GM12878 (cell line): Measurements from ENCODE around the gene LIF. TPM values are rescaled to one million over a fixed set of nuclear protein-coding genes. Genes with fewer than 3 reads are reported as not detected.

ENCODE experiments used
- BACH1 ChIP-seq: fragments of 450-650 bp; IDR thresholded peaks from 2 replicates; pipeline ENCODE4 v1.6.1; 2017; ENCODE audit warnings: mild to moderate bottlenecking, borderline replicate concordance
- BMI1 ChIP-seq: fragments of 450-650 bp; IDR thresholded peaks from 2 replicates; pipeline ENCODE4 v1.6.1; 2016; ENCODE audit warnings: mild to moderate bottlenecking, moderate library complexity, borderline replicate concordance
- CHD1 ChIP-seq: IDR thresholded peaks from 2 replicates; pipeline ENCODE4 v1.6.1; 2012; ENCODE audit warnings: low read depth, low read length, improper control_type of control experiment
- KLF5 ChIP-seq: fragments of 450-650 bp; IDR thresholded peaks from 2 replicates; pipeline ENCODE4 v1.6.1; 2014; ENCODE audit warnings: mild to moderate bottlenecking; ENCODE audit not compliant: partially characterized antibody
- MEF2B ChIP-seq: fragments of 450-650 bp; IDR thresholded peaks from 2 replicates; pipeline ENCODE4 v1.6.1; 2018; ENCODE audit warnings: mild to moderate bottlenecking, moderate library complexity; ENCODE audit not compliant: partially characterized antibody, poor library complexity, severe bottlenecking
- MTA2 ChIP-seq: fragments of 450-650 bp; IDR thresholded peaks from 2 replicates; pipeline ENCODE4 v1.6.1; 2016; ENCODE audit warnings: low read depth, mild to moderate bottlenecking, moderate library complexity
- MTA3 ChIP-seq: IDR thresholded peaks from 2 replicates; pipeline ENCODE4 v1.6.1; 2012; ENCODE audit warnings: low read length, inconsistent platforms, borderline replicate concordance
- NFIC ChIP-seq: IDR thresholded peaks from 2 replicates; pipeline ENCODE4 v1.6.1; 2012; ENCODE audit warnings: low read depth, mild to moderate bottlenecking, inconsistent platforms, low read length, moderate library complexity
- NFXL1 ChIP-seq: fragments of 450-650 bp; IDR thresholded peaks from 2 replicates; pipeline ENCODE4 v1.6.1; 2017; ENCODE audit warnings: antibody characterized with exemption, mild to moderate bottlenecking, borderline replicate concordance
- NFYA ChIP-seq: IDR thresholded peaks from 2 replicates; pipeline ENCODE4 v1.6.1; 2011; ENCODE audit warnings: low read depth, mild to moderate bottlenecking, low read length, improper control_type of control experiment, borderline replicate concordance
- PKNOX1 ChIP-seq: fragments of 450-650 bp; IDR thresholded peaks from 2 replicates; pipeline ENCODE4 v1.6.1; 2016; ENCODE audit warnings: mild to moderate bottlenecking
- POLR2AphosphoS2 ChIP-seq: IDR thresholded peaks from 2 replicates; pipeline ENCODE4 v1.6.1; 2011; ENCODE audit warnings: low read depth, mild to moderate bottlenecking, low read length, improper control_type of control experiment, moderate library complexity
- SRF ChIP-seq, 2 experiments: IDR thresholded peaks; 2 replicates each; pipeline ENCODE4 v1.6.1; 2011; ENCODE audit warnings: low read depth in 2 of 2, low read length in 2 of 2, mild to moderate bottlenecking in 1 of 2, moderate library complexity in 1 of 2
- TCF7 ChIP-seq: IDR thresholded peaks from 2 replicates; pipeline ENCODE4 v1.6.1; 2014; ENCODE audit warnings: antibody characterized with exemption, borderline replicate concordance
- YY1 ChIP-seq: IDR thresholded peaks from 2 replicates; pipeline ENCODE4 v1.6.1; 2011; ENCODE audit warnings: low read depth, mild to moderate bottlenecking, low read length
- polyA plus RNA-seq, 11 experiments: library from polyadenylated mRNA; depleted of rRNA in 4 of 11; unstranded in 6 of 11; stranded (reverse) in 5 of 11; fragments of >200 nt; fragmentation: Nextera tagmentation in 4 of 11; fragmentation: Illumina TruSeq in 1 of 11; extraction: Ambion mirVana in 4 of 11; extraction: Trizol in 1 of 11; gene quantifications; 1 replicate in 1 of 11; 2 replicates in 10 of 11; pipeline versions ENCODE4 v1.2.1 to v1.2.3, GENCODE V29; 2011 to 2016; ENCODE audit warnings: inconsistent platforms in 2 of 11, missing spikeins in 2 of 11, low read depth in 1 of 11
- total RNA-seq, 4 experiments: library from RNA; depleted of rRNA in 3 of 4; stranded (reverse); fragments of >200 nt in 3 of 4; fragmentation: Illumina TruSeq in 1 of 4; extraction: Trizol in 1 of 4; gene quantifications; 2 replicates each; pipeline versions ENCODE4 v1.2.1 to v1.2.3, GENCODE V29; 2013 to 2021
- TF ChIP-seq, protein P1 (sequence below): fragments of 450-650 bp; IDR thresholded peaks from 2 replicates; pipeline ENCODE4 v1.6.1; 2018; ENCODE audit warnings: borderline replicate concordance, mild to moderate bottlenecking; ENCODE audit not compliant: partially characterized antibody
- TF ChIP-seq, protein P2 (sequence below): fragments of 450-650 bp; conservative IDR thresholded peaks from 2 replicates; pipeline ENCODE4 v1.6.1; 2017; ENCODE audit warnings: mild to moderate bottlenecking, moderate library complexity
- TF ChIP-seq, protein P3 (sequence below): fragments of 450-650 bp; IDR thresholded peaks from 2 replicates; pipeline ENCODE4 v1.6.1; 2017; ENCODE audit warnings: low read depth, mild to moderate bottlenecking, moderate library complexity
- TF ChIP-seq, protein P4 (sequence below): fragments of 450-650 bp; IDR thresholded peaks from 2 replicates; pipeline ENCODE4 v1.6.1; 2017; ENCODE audit warnings: antibody characterized with exemption, mild to moderate bottlenecking, moderate library complexity

LIF gene
- total and polyA plus RNA-seq, 10 of the 15 experiments (the other 5 are each of a cell fraction or from before 2014, with no cell fraction given): 0.05 to 3.4 (median 0.97) TPM

DNA sequence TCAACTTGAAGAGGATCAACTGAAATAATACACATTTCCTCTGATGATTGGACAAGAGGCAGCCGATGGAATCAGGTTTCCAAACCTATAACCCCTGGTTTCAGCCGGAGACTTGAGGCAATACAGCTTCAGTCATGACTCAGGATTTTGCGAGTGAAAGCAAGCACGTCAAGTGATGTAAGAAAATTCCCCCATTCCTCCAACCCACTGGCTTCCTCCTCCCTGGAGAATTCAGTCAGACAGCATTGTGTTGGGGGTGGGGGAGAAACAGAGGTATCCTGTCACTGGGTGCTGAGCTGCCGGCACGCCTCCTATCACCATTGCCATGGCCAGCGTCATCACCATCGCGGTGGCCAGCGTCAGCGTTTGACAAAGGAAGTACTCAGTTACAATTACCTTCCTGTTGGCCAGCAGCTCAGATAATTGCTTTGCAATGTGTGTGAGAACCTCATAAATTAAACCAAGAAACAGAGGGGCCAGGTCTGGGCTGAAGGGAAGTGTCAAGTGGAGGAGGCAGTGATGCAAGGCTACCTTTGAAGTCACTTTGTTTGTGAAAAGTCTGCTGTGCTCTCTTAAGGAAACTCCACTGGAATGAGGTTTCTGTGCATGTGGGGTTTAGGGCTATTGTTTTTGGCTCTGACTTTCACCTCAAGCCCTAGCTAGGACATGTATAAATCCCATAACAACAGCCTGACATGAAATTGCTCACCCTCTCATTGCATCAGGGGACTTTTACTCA lies 50.2 kb downstream of the LIF start (continued):
- TF ChIP-seq, protein P1, sequence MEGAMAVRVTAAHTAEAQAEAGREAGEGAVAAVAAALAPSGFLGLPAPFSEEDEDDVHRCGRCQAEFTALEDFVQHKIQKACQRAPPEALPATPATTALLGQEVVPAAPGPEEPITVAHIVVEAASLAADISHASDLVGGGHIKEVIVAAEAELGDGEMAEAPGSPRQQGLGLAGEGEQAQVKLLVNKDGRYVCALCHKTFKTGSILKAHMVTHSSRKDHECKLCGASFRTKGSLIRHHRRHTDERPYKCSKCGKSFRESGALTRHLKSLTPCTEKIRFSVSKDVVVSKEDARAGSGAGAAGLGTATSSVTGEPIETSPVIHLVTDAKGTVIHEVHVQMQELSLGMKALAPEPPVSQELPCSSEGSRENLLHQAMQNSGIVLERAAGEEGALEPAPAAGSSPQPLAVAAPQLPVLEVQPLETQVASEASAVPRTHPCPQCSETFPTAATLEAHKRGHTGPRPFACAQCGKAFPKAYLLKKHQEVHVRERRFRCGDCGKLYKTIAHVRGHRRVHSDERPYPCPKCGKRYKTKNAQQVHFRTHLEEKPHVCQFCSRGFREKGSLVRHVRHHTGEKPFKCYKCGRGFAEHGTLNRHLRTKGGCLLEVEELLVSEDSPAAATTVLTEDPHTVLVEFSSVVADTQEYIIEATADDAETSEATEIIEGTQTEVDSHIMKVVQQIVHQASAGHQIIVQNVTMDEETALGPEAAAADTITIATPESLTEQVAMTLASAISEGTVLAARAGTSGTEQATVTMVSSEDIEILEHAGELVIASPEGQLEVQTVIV: no peak
- TF ChIP-seq POLR2AphosphoS2: no peak
- 0 out of 2 replicates have a peak, but pooled peaks have one; percentile 34 for TF ChIP-seq PKNOX1
- no peak for TF ChIP-seq BACH1
- peak; percentile 81; the same call in 1 of the 2 replicates for TF ChIP-seq NFIC
- no peak for TF ChIP-seq MTA3
- peak; percentile 78; the same call in 1 of the 2 replicates for TF ChIP-seq MTA2
- TF ChIP-seq, protein P2, sequence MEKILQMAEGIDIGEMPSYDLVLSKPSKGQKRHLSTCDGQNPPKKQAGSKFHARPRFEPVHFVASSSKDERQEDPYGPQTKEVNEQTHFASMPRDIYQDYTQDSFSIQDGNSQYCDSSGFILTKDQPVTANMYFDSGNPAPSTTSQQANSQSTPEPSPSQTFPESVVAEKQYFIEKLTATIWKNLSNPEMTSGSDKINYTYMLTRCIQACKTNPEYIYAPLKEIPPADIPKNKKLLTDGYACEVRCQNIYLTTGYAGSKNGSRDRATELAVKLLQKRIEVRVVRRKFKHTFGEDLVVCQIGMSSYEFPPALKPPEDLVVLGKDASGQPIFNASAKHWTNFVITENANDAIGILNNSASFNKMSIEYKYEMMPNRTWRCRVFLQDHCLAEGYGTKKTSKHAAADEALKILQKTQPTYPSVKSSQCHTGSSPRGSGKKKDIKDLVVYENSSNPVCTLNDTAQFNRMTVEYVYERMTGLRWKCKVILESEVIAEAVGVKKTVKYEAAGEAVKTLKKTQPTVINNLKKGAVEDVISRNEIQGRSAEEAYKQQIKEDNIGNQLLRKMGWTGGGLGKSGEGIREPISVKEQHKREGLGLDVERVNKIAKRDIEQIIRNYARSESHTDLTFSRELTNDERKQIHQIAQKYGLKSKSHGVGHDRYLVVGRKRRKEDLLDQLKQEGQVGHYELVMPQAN: no peak
- TF ChIP-seq KLF5: no peak
- TF ChIP-seq BMI1: no peak
- TF ChIP-seq NFYA: no peak
- no peak for TF ChIP-seq NFXL1
- TF ChIP-seq TCF7: peak; percentile 57; the same call in 1 of the 2 replicates
- TF ChIP-seq, protein P3, sequence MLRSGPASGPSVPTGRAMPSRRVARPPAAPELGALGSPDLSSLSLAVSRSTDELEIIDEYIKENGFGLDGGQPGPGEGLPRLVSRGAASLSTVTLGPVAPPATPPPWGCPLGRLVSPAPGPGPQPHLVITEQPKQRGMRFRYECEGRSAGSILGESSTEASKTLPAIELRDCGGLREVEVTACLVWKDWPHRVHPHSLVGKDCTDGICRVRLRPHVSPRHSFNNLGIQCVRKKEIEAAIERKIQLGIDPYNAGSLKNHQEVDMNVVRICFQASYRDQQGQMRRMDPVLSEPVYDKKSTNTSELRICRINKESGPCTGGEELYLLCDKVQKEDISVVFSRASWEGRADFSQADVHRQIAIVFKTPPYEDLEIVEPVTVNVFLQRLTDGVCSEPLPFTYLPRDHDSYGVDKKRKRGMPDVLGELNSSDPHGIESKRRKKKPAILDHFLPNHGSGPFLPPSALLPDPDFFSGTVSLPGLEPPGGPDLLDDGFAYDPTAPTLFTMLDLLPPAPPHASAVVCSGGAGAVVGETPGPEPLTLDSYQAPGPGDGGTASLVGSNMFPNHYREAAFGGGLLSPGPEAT: peak; percentile 37; the same call in 1 of the 2 replicates
- TF ChIP-seq SRF (IDR thresholded peaks at IDR 0.05; ENCODE audit: low read depth in 2 of 2, low read length in 2 of 2): no peak
- TF ChIP-seq, protein P4, sequence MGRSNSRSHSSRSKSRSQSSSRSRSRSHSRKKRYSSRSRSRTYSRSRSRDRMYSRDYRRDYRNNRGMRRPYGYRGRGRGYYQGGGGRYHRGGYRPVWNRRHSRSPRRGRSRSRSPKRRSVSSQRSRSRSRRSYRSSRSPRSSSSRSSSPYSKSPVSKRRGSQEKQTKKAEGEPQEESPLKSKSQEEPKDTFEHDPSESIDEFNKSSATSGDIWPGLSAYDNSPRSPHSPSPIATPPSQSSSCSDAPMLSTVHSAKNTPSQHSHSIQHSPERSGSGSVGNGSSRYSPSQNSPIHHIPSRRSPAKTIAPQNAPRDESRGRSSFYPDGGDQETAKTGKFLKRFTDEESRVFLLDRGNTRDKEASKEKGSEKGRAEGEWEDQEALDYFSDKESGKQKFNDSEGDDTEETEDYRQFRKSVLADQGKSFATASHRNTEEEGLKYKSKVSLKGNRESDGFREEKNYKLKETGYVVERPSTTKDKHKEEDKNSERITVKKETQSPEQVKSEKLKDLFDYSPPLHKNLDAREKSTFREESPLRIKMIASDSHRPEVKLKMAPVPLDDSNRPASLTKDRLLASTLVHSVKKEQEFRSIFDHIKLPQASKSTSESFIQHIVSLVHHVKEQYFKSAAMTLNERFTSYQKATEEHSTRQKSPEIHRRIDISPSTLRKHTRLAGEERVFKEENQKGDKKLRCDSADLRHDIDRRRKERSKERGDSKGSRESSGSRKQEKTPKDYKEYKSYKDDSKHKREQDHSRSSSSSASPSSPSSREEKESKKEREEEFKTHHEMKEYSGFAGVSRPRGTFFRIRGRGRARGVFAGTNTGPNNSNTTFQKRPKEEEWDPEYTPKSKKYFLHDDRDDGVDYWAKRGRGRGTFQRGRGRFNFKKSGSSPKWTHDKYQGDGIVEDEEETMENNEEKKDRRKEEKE: no peak
- TF ChIP-seq YY1: no peak
- peak; percentile 89 for TF ChIP-seq MEF2B
- no peak for TF ChIP-seq CHD1
